ENCODE data around the gene IMPDH2.

The IMPDH2 gene

DNA sequence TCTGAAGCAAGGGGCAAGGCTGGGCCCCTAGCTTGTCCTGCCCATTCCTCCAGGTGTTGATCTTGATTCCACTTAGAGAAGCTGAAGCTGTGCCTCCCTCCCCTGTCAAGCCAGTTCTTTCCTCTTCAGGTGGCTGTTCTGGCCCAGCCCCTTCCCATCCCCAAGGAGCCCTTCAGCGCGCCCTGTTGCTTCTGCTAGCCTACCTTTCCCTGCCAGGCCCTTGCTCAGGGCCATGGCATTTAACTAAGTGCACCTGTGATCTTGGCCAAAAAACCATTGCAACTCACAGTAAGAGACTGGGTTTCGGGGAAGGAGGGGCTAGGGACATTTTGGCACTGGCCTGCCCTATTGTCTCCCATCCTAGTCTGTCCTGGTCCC lies 23.9 kb downstream of the IMPDH2 start:
- DNase-seq = no peak

GRCh38 chr3:49004352-49005302 lies 24.6 kb downstream of the IMPDH2 start:
- DNase-seq = peak; percentile 10

DNA sequence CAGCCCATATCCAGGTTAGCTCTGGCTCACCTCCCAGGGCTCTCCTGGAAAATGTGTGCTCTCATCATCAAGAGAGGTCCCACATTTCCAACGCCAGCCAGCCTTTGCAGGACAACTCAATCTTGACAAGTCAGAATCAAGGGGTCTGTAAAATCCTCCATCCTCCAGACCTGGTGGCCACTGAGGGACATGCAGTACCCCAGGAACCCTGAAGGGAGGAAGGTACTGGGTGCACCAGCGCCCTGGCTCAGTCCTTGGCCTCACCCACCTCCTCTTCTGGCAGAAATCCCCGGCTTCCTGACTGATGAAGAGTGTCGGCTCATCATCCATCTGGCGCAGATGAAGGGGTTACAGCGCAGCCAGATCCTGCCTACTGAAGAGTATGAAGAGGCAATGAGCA lies 28.0 kb downstream of the IMPDH2 start:
- DNase-seq = no peak

- DNase-seq = no peak
Measured at GRCh38 chr3:48999085-48999858, 29.9 kb downstream of the IMPDH2 start.

DNA sequence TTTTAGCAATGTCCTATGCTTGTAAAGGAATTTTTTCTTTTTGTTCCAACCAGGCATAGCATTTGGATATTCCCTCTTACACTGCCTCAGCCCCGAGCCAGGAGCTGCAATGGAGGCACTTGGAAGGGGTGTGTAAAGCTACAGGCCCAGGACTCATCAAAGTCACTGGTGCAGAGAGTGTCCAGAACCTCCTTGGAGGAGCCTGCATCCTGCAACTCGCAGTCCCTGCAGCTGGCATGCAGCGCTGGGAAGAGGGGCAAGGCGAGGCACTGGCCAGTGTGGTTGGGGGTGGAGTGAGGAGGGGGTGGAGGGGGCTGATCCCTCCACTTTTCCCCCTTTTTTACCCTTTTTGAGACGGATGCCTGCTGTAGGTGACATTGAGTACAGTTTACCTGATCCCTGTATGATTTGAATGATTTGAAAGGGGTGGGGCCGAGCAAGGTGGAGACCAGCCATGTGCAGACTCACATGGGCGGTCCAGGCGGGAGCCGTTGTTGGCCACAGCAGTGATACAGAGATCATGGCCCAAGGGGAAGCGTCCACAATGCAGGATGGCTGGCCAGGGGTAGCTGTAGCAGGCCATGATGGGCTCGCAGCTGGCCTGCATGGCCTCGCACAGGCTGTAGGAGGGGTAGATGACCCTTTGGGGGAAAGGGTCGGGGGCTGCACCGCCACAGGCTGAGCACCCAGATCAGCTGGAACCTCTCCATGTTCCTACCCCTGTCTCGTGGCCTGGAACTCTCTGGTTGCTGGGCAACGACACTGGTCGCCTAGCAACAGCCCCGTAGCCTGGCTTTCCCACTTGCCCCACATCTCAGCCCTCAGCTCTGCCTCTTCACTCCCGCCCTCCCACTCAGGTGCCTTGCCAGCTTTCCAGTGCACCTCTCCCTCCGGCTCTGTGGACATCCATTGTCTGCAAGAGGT lies 31.2 kb downstream of the IMPDH2 start:
- DNase-seq = peak; percentile 74

GRCh38 chr3:48997102-48997635 lies 32.0 kb downstream of the IMPDH2 start:
- no peak for DNase-seq

GRCh38 chr3:48996640-48997039 lies 32.6 kb downstream of the IMPDH2 start:
- DNase-seq = no peak

GRCh38 chr3:48993834-48994233 lies 35.4 kb downstream of the IMPDH2 start:
- no peak for DNase-seq

- DNase-seq = no peak
Measured at GRCh38 chr3:48991851-48992545, 37.2 kb downstream of the IMPDH2 start.

- DNase-seq = peak; percentile 24
Measured at GRCh38 chr3:48990636-48991469, 38.3 kb downstream of the IMPDH2 start.

- DNase-seq = peak; percentile 33
Measured at GRCh38 chr3:48989796-48990635, 39.2 kb downstream of the IMPDH2 start, which contains the start of gene P4HTM. P4HTM (plus strand) TSS chr3:48990241; CDS start chr3:48990257, 16 bp downstream.

GRCh38 chr3:48989126-48989795 lies 39.9 kb downstream of the IMPDH2 start:
- DNase-seq = no peak

DNA sequence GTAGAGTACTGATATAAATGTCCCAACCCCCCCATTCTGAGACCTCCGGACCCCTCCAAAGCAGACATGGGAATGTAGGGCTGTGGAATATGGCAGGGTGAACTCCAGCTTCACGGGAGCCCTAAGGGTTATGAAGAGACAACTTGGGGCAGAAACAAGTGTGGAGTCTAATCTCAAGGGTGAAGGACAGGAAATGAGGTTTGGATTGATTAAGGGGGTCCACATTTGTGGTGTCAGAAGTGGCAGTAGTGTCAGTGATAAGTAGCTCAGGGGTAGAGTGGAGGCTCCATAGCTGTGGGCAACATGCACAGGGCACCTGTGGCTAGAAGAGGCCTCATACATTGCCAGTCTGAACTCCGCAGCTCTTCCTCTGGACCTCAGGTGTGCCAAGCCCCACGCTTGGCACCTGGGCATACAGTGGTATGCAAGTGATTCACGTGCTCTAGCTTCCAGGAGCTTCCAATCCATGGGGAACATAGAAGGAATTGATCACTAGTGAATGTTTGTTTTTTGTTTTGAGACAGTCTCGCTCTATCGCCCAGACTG lies 43.3 kb downstream of the IMPDH2 start:
- no peak for DNase-seq

DNA sequence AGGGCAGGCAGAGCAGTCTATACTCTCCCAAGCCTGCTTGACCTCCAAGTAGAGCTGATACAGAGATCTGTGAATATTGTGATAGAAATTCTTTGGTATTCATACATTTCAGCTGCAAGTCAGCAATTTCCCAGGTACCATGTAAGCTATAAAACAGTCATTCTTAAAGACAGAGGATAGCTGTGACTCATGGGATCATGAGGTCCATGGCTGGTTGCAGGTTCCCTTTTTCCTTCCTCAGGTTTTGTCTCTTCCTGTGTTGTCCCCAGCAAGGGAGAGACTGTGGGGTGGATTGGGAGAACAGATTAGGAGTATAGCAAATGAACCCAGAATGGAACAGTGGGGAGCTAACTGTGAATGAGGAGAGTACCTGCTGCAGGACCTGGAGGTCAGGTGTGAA lies 44.5 kb downstream of the IMPDH2 start:
- no peak for DNase-seq

- DNase-seq = no peak
Measured at GRCh38 chr3:48983096-48983495, 46.1 kb downstream of the IMPDH2 start.

DNA sequence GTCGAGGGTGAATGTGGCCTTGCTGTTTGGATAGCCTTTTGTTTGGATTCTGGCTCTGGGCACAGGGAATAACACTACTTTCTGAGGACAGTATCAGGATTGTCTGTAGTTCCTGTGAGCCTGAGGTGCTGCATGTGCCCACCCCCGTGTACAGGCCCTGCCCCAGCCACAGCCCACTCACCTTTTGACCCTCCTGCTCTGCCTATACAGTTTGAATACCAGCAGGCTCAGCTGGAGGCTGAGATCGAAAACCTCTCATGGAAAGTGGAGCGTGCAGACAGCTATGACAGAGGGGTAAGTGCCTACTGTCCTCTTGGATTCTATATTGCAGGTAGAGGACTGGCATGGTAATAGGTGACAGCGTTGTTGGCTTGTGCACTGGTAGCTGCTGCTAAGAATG lies 46.5 kb downstream of the IMPDH2 start:
- DNase-seq = no peak

DNA sequence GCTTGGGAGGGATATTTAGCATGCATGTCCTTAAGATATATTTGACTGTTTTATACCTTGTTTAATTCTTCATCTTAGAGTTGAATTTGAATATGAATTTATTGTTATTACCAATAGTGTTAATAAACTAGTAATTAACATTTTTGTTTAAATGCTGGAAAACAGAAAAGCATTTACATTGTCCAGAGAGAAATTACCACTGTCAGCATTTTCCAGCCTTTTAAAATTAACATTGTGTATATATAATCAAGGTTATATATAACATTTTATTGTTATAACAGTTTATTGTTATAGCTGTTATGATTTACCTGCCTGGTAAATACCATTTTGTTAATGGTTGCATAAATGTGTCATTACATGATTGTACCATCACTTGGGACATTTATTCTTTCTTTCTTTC lies 47.2 kb downstream of the IMPDH2 start:
- DNase-seq = no peak

DNA sequence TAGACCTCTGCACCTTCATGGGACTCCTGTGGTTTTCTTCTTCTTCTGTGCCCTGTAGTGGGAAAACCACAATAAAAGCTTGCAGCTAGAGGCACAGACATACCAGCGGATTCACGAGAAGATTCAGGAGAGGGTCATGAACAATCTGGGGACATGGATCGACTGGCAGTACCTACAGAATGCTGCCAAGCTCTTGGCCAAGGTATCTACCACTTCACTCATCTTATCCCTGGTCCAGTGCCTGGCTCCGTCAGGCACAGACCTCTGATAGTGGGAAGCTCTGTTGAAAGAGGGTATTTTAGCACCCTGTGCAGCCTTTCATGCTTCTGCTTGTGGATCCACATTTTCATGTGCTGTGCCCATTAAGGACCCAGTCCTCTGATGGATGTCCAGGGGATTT lies 48.9 kb downstream of the IMPDH2 start:
- DNase-seq = no peak

DNA sequence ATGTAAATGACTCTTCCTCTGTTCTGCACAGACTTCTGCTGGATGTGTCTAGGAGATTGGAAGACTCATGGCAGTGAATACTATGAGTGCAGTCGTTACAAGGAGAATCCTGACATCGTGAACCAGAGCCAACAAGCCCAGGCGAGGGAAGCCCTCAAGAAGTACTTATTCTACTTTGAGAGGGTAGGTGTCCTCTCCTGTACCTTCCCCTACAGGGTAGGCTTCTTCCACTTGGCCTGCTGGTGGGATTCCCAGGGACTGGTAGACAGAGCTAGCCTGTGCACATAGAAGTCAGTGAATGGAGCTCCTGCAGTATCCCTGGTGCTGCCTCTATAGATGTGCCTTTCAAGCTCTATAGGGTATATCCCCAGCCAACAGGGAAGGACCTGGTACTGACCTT lies 49.7 kb downstream of the IMPDH2 start:
- no peak for DNase-seq
